Glomerular visceral epithelial cell (primary cell): ENCODE data around the gene PDE4D.
"Not testable (repeated sequence)": the region's sequence is repeated elsewhere in the genome, so short reads cannot be mapped to it uniquely, and the experiment has no call there.

ENCODE experiments used
- DNase-seq: peaks from one replicate; pipeline ENCODE4 v3.0.0-alpha.2; 2016; ENCODE audit errors: extremely low spot score

The PDE4D gene

GRCh38 chr5:59799668-59800346 is 93.7 kb downstream of the PDE4D start:
- DNase-seq, result peak; percentile 67

GRCh38 chr5:59798862-59799667 is 94.5 kb downstream of the PDE4D start:
- peak; percentile 39 for DNase-seq

- no peak for DNase-seq
Observed at GRCh38 chr5:59795141-59795540, 98.4 kb downstream of the PDE4D start.

- peak; percentile 92 for DNase-seq
Observed at GRCh38 chr5:59792983-59793585, 100.4 kb downstream of the PDE4D start.

- no peak for DNase-seq
Observed at GRCh38 chr5:59791617-59792016, 101.9 kb downstream of the PDE4D start.

GRCh38 chr5:59790776-59791475 is 102.6 kb downstream of the PDE4D start:
- no peak for DNase-seq

- DNase-seq, result no peak
Observed at GRCh38 chr5:59790376-59790775, 103.2 kb downstream of the PDE4D start.

- DNase-seq, result no peak
Observed at GRCh38 chr5:59789894-59790293, 103.6 kb downstream of the PDE4D start.

GRCh38 chr5:59789197-59789596 is 104.3 kb downstream of the PDE4D start:
- DNase-seq, result no peak

- peak; percentile 75 for DNase-seq
Observed at GRCh38 chr5:59786334-59786805, 107.2 kb downstream of the PDE4D start.

- no peak for DNase-seq
Observed at GRCh38 chr5:59785676-59786333, 107.7 kb downstream of the PDE4D start.

- DNase-seq, result not testable (repeated sequence)
Observed at GRCh38 chr5:59784708-59785107, 108.8 kb downstream of the PDE4D start.

- no peak for DNase-seq
Observed at GRCh38 chr5:59783264-59783663, 110.3 kb downstream of the PDE4D start.

- DNase-seq, result no peak
Observed at GRCh38 chr5:59782856-59783255, 110.7 kb downstream of the PDE4D start.

- DNase-seq, result no peak
Observed at GRCh38 chr5:59779453-59779852, 114.1 kb downstream of the PDE4D start.

GRCh38 chr5:59777028-59777427 is 116.5 kb downstream of the PDE4D start:
- DNase-seq, result no peak

- no peak for DNase-seq
Observed at GRCh38 chr5:59773294-59773693, 120.2 kb downstream of the PDE4D start.

- DNase-seq, result no peak
Observed at GRCh38 chr5:59772757-59773156, 120.8 kb downstream of the PDE4D start.

- DNase-seq, result no peak
Observed at GRCh38 chr5:59772206-59772605, 121.3 kb downstream of the PDE4D start.

- DNase-seq, result no peak
Observed at GRCh38 chr5:59770953-59771352, 122.6 kb downstream of the PDE4D start.

- DNase-seq, result no peak
Observed at GRCh38 chr5:59769832-59770231, 123.7 kb downstream of the PDE4D start.

GRCh38 chr5:59769041-59769360 is 124.5 kb downstream of the PDE4D start:
- no peak for DNase-seq
